H9 (cell line): ENCODE data around the gene PRKCA. TPM values are rescaled to one million over a fixed set of nuclear protein-coding genes. Genes with fewer than 3 reads are reported as not detected.

ENCODE experiments used
- DNase-seq: peaks from one replicate; pipeline ENCODE4 v3.0.0-alpha.2; 2017
- H2AFZ ChIP-seq: one replicate; pipeline ENCODE4 v1.6.1; 2013; ENCODE audit warnings: mild to moderate bottlenecking, low read length, control low read depth, moderate library complexity
- H2AK5ac ChIP-seq: 2 replicates; pipeline ENCODE4 v1.6.1; 2013; ENCODE audit warnings: low read length, control low read depth, mixed read lengths; ENCODE audit not compliant: insufficient read length
- H2BK120ac ChIP-seq: one replicate; pipeline ENCODE4 v1.6.1; 2013; ENCODE audit warnings: low read depth, mild to moderate bottlenecking, low read length, control low read depth, inconsistent platforms; ENCODE audit not compliant: poor library complexity, severe bottlenecking
- H2BK12ac ChIP-seq: 2 replicates; pipeline ENCODE4 v1.6.1; 2013; ENCODE audit warnings: low read length, control low read depth, mixed read lengths, low read depth; ENCODE audit not compliant: insufficient read length
- H2BK15ac ChIP-seq: 2 replicates; pipeline ENCODE4 v1.6.1; 2013; ENCODE audit warnings: low read depth, low read length, control low read depth
- H2BK20ac ChIP-seq: one replicate; pipeline ENCODE4 v1.6.1; 2013; ENCODE audit warnings: low read depth, mild to moderate bottlenecking, low read length, control low read depth, inconsistent platforms; ENCODE audit not compliant: poor library complexity, severe bottlenecking
- H2BK5ac ChIP-seq: 2 replicates; pipeline ENCODE4 v1.6.1; 2013; ENCODE audit warnings: low read length, control low read depth, mixed read lengths; ENCODE audit not compliant: insufficient read length
- H3K14ac ChIP-seq: 2 replicates; pipeline ENCODE4 v1.6.1; 2013; ENCODE audit warnings: low read length, control low read depth; ENCODE audit not compliant: insufficient read depth
- H3K18ac ChIP-seq: 2 replicates; pipeline ENCODE4 v1.6.1; 2013; ENCODE audit warnings: low read depth, mild to moderate bottlenecking, mixed read lengths, low read length, control low read depth; ENCODE audit not compliant: insufficient read length
- H3K23ac ChIP-seq: 2 replicates; pipeline ENCODE4 v1.6.1; 2013; ENCODE audit warnings: low read length, control low read depth, mixed read lengths, low read depth; ENCODE audit not compliant: insufficient read length
- H3K23me2 ChIP-seq: 2 replicates; pipeline ENCODE4 v1.6.1; 2013; ENCODE audit warnings: low read depth, mild to moderate bottlenecking, mixed read lengths, low read length, control low read depth; ENCODE audit not compliant: insufficient read length, poor library complexity, severe bottlenecking
- H3K27ac ChIP-seq: 2 replicates; pipeline ENCODE4 v1.5.1; 2013; ENCODE audit warnings: low read length, control low read depth, mixed read lengths, low read depth; ENCODE audit not compliant: insufficient read length
- H3K27me3 ChIP-seq: 2 replicates; pipeline ENCODE4 v1.6.1; 2013; ENCODE audit warnings: low read length, control low read depth, inconsistent platforms; ENCODE audit not compliant: insufficient read depth
- H3K4ac ChIP-seq: 2 replicates; pipeline ENCODE4 v1.6.1; 2013; ENCODE audit warnings: low read depth, mild to moderate bottlenecking, control low read depth, inconsistent platforms, low read length, moderate library complexity
- H3K4me1 ChIP-seq: 2 replicates; pipeline ENCODE4 v1.6.1; 2013; ENCODE audit warnings: low read length, control low read depth, inconsistent platforms; ENCODE audit not compliant: insufficient read depth
- H3K4me2 ChIP-seq: 2 replicates; pipeline ENCODE4 v1.6.1; 2013; ENCODE audit warnings: low read length, control low read depth, mixed read lengths; ENCODE audit not compliant: insufficient read length, insufficient read depth
- H3K56ac ChIP-seq: 2 replicates; pipeline ENCODE4 v1.6.1; 2013; ENCODE audit warnings: low read depth, mild to moderate bottlenecking, mixed read lengths, low read length, control low read depth; ENCODE audit not compliant: insufficient read length
- H3K79me1 ChIP-seq: 2 replicates; pipeline ENCODE4 v1.6.1; 2013; ENCODE audit warnings: low read depth, mild to moderate bottlenecking, moderate library complexity, low read length, control low read depth, inconsistent platforms; ENCODE audit not compliant: insufficient read depth, poor library complexity, severe bottlenecking
- H3K79me2 ChIP-seq: 2 replicates; pipeline ENCODE4 v1.6.1; 2013; ENCODE audit warnings: low read length, control low read depth, inconsistent platforms; ENCODE audit not compliant: insufficient read depth
- H3K9ac ChIP-seq: 2 replicates; pipeline ENCODE4 v1.6.1; 2013; ENCODE audit warnings: low read length, control low read depth, mixed read lengths; ENCODE audit not compliant: insufficient read length; ENCODE audit errors: extremely low read depth
- H3K9me3 ChIP-seq: one replicate; pipeline ENCODE4 v1.6.1; 2013; ENCODE audit warnings: low read depth, low read length, inconsistent platforms; ENCODE audit not compliant: control insufficient read depth
- H3T11ph ChIP-seq: one replicate; pipeline ENCODE4 v1.6.1; 2013; ENCODE audit warnings: mild to moderate bottlenecking, low read length, control low read depth, inconsistent platforms
- H4K20me1 ChIP-seq: one replicate; pipeline ENCODE4 v1.6.1; 2013; ENCODE audit not compliant: control insufficient read depth, insufficient read length, insufficient read depth
- H4K5ac ChIP-seq: 2 replicates; pipeline ENCODE4 v1.6.1; 2013; ENCODE audit warnings: low read depth, mild to moderate bottlenecking, mixed read lengths, low read length, control low read depth; ENCODE audit not compliant: insufficient read length
- H4K8ac ChIP-seq: replicated peaks from 2 replicates; pipeline ENCODE4 v1.6.1; 2013; ENCODE audit warnings: low read length, control low read depth, mixed read lengths, low read depth; ENCODE audit not compliant: insufficient read length
- H4K91ac ChIP-seq: 2 replicates; pipeline ENCODE4 v1.6.1; 2013; ENCODE audit warnings: low read depth, mild to moderate bottlenecking, moderate library complexity, mixed read lengths, low read length, control low read depth; ENCODE audit not compliant: insufficient read length
- H3K27ac Mint-ChIP-seq, 3 experiments: 2 replicates in 2 of 3; 3 replicates in 1 of 3; pipeline ENCODE4 v1.8.0; 2020 to 2021; ENCODE audit warnings: mixed read lengths in 3 of 3, mild to moderate bottlenecking in 1 of 3, moderate library complexity in 1 of 3
- H3K27me3 Mint-ChIP-seq: 2 replicates; pipeline ENCODE4 v1.8.0; 2021; ENCODE audit warnings: low read depth, mild to moderate bottlenecking, moderate library complexity, mixed read lengths
- H3K36me3 Mint-ChIP-seq, 3 experiments: 2 replicates in 2 of 3; 3 replicates in 1 of 3; pipeline ENCODE4 v1.8.0; 2020 to 2021; ENCODE audit warnings: low read depth in 3 of 3, mixed read lengths in 3 of 3; ENCODE audit not compliant: insufficient read depth in 1 of 3
- H3K4me1 Mint-ChIP-seq, 2 experiments: 2 replicates each; pipeline ENCODE4 v1.8.0; 2020; ENCODE audit warnings: mixed read lengths in 2 of 2
- H3K4me3 Mint-ChIP-seq, 2 experiments: 2 replicates in 1 of 2; 3 replicates in 1 of 2; pipeline ENCODE4 v1.8.0; 2020 to 2021; ENCODE audit warnings: mild to moderate bottlenecking in 2 of 2, mixed read lengths in 2 of 2, moderate library complexity in 1 of 2
- H3K9me3 Mint-ChIP-seq, 2 experiments: 2 replicates in 1 of 2; 3 replicates in 1 of 2; pipeline ENCODE4 v1.8.0; 2020; ENCODE audit warnings: mild to moderate bottlenecking in 2 of 2, mixed read lengths in 2 of 2, moderate library complexity in 1 of 2
- CTCF ChIP-seq: fragments of 200-600 bp; sonication (generic); conservative IDR thresholded peaks from 3 replicates; pipeline ENCODE4 v1.8.0; 2021; ENCODE audit warnings: antibody characterized with exemption, mild to moderate bottlenecking
- WGBS: extraction: QIAGEN DNeasy Blood & Tissue Kit; methylation state at CpG from one replicate; pipeline ENCODE4 v1.1.7; 2013; ENCODE audit warnings: missing lambda C conversion rate, low lambda C conversion rate, mixed read lengths; ENCODE audit not compliant: insufficient read length; ENCODE audit errors: extremely low coverage; 5-methylcytosine and 5-hydroxymethylcytosine counted together
- total RNA-seq: library from RNA; stranded (reverse); gene quantifications from 2 replicates; pipeline ENCODE4 v1.2.1, GENCODE V29; 2021

Gene PRKCA
- total RNA-seq, 1 experiment from 2014 or later, result 10.5 TPM

- no peak overlapping the region for H3K27ac ChIP-seq
- H3K27me3 ChIP-seq, result no peaks in the 10 kb centered on the region
- no peak overlapping the region for H3K18ac ChIP-seq
- no peak overlapping the region for H3K56ac ChIP-seq
- H3K79me2 ChIP-seq, result no peaks in the 10 kb centered on the region
- H3T11ph ChIP-seq, result no peak overlapping the region
- no peaks in the 10 kb centered on the region; the same call in 1 of the 2 replicates for H3K4me1 ChIP-seq
- H2AFZ ChIP-seq, result no peak overlapping the region
- H2BK12ac ChIP-seq, result no peak overlapping the region
- H3K23me2 ChIP-seq, result no peaks in the 10 kb centered on the region
- H4K5ac ChIP-seq, result no peak overlapping the region
- H4K20me1 ChIP-seq, result no peaks in the 10 kb centered on the region
- Mint-ChIP-seq H3K9me3 (peaks cover 0 to 3% of the 10 kb centered on the region in 2 experiments; a peak in 2 of 5 replicates), H3K27ac (no peak overlapping the region; a peak in 1 of 7 replicates), H3K4me3 (no peak overlapping the region), H3K4me1 (peaks cover 31 to 32% of the 10 kb centered on the region in 2 experiments), H3K27me3 (no peaks in the 10 kb centered on the region), H3K36me3 (peaks cover 0 to 11% (median 2%) of the 10 kb centered on the region in 3 experiments; a peak in 3 of 7 replicates)
- no peak for DNase-seq
- no peak overlapping the region for H3K14ac ChIP-seq
- H3K79me1 ChIP-seq, result no peaks in the 10 kb centered on the region
- no peak overlapping the region for H2BK20ac ChIP-seq
- H2BK120ac ChIP-seq, result no peak overlapping the region
- H3K4me2 ChIP-seq, result no peak overlapping the region
- no peak overlapping the region for H3K4ac ChIP-seq
- no peak overlapping the region for H3K23ac ChIP-seq
- H3K9ac ChIP-seq, result no peak overlapping the region
- whole genome bisulfite sequencing, result no CpG with 5 or more reads among the region's 8 CpGs
- no peak overlapping the region for H2BK5ac ChIP-seq
- TF ChIP-seq CTCF, result no peak
- H2AK5ac ChIP-seq, result no peak overlapping the region
- no peaks in the 10 kb centered on the region for H3K9me3 ChIP-seq
- H4K8ac ChIP-seq, result no peak overlapping the region
- H2BK15ac ChIP-seq, result no peak overlapping the region
- no peak overlapping the region for H4K91ac ChIP-seq
These were observed 178.9 kb downstream of the PRKCA start for GRCh38 chr17:66481271-66481670.
